A549 (cell line): Measurements from ENCODE around the gene STXBP4.

Experiments
- FOXS1 ChIP-seq: fragments of 250-450 bp; sonication (Bioruptor Pico); IDR thresholded peaks from 2 replicates; pipeline ENCODE4 v1.5.0; 2020; ENCODE audit warnings: mild to moderate bottlenecking, moderate library complexity
- KDM1A ChIP-seq: fragments of 200-600 bp; sonication (generic); IDR thresholded peaks from 2 replicates; pipeline ENCODE4 v1.6.1; 2016; ENCODE audit warnings: low read depth, mild to moderate bottlenecking
- NFE2L2 ChIP-seq: fragments of 150-350 bp; conservative IDR thresholded peaks from 2 replicates; pipeline ENCODE4 v1.6.1; 2014; ENCODE audit warnings: low read length
- PHF8 ChIP-seq: fragments of 200-600 bp; sonication (generic); IDR thresholded peaks from 2 replicates; pipeline ENCODE4 v1.6.1; 2016; ENCODE audit warnings: low read depth, mild to moderate bottlenecking, antibody characterized with exemption, moderate library complexity, borderline replicate concordance

- TF ChIP-seq FOXS1 (CRISPR knock-in tag) (no peak), PHF8 (no peak), NFE2L2 (no peak), KDM1A (no peak)
These were observed 209.3 kb downstream of the STXBP4 start for GRCh38 chr17:55177855-55178217.
